ENCODE results near the gene SRPK2. TPM values are rescaled to one million over a fixed set of nuclear protein-coding genes. Genes with fewer than 3 reads are reported as not detected.
"Not testable (repeated sequence)": the region's sequence is repeated elsewhere in the genome, so short reads cannot be mapped to it uniquely, and the experiment has no call there.

Gene SRPK2
- total and polyA plus RNA-seq, 2 of the 13 experiments (the other 11 are each of a cell fraction or from before 2014, with no cell fraction given): 10.1 to 22.3 TPM

DNA sequence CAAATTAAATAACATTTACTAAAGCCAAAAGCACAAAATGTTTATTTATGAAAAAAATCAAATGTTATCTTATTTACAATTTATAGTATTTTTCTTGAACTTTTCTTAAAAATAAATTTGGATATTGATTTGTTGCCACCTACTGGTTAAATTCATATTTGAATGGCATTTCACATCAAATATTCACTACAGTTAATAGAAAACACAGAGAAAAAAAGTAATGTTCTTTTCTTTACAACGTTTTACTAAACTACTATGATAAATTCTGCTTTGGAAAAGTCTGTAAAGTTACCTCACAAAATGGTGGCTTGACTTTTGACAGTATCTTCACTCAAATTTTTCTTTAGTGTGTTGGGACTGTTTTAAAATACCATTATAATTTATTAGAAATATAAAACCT is 52.7 kb downstream of the SRPK2 start:
- Histone ChIP-seq H3K4me1 (ENCODE audit: insufficient read depth, low read length) (peaks cover 8% of the 10 kb centered on the region; the same call in 1 of the 2 replicates), H3K4me2 (ENCODE audit: low read depth, low read length) (no peak overlapping the region), H3K9ac (ENCODE audit: insufficient read depth, low read depth, low read length) (no peak overlapping the region), H3K79me2 (ENCODE audit: insufficient read depth, low read length) (peaks cover 22% of the 10 kb centered on the region), H3K36me3 (replicated peaks in 1 of 2; ENCODE audit: control insufficient read depth in 1 of 2, insufficient read depth in 2 of 2, low read length in 2 of 2) (no peaks in the 10 kb centered on the region), H2AFZ (ENCODE audit: low read length) (no peak overlapping the region), H4K20me1 (ENCODE audit: insufficient read depth, low read length) (0 out of 2 replicates have a peak, but pooled peaks cover 2% of the 10 kb centered on the region), H3K9me3 (ENCODE audit: low read length) (no peaks in the 10 kb centered on the region), H3K4me3 (replicated peaks in 1 of 3; ENCODE audit: insufficient read depth in 1 of 3, low read depth in 2 of 3, low read length in 3 of 3) (no peak overlapping the region), H3K27ac (ENCODE audit: extremely low read length, insufficient read depth, low read length) (no peak overlapping the region), H3K27me3 (ENCODE audit: control insufficient read depth in 1 of 2, insufficient read depth in 2 of 2, low read length in 2 of 2) (no peaks in the 10 kb centered on the region)
- no peak for DNase-seq (ENCODE audit: low spot score)
- 25% methylated on average over 1 of the region's 1 CpG for WGBS (ENCODE audit: low lambda C conversion rate)
- intact Hi-C loops (cut with micrococcal nuclease; ENCODE audit: unreplicated experiment): loop anchor here (5.0 kb wide), 1 partner anchor 194 kb away; no protein-coding TSS in a partner anchor
- in situ Hi-C loops (cut with HindIII; ENCODE audit: extremely low pct_ligation_motif_present, low pct_unique_long_range_greater_than_20kb): no loop called here
- ChIA-PET CTCF (ENCODE audit: low intra/inter-chr PET ratio, low total read pairs) (no interaction called here), POLR2A (no interaction called here)
- BruUV-seq (replicated peaks): no TSS peak
- no peak for TF ChIP-seq MAFF (IDR thresholded peaks at IDR 0.05; ENCODE audit: low read depth, low read length)
- no peak for TF ChIP-seq ZNF589 (CRISPR knock-in tag; conservative IDR thresholded peaks at IDR 0.05)
- peak; percentile 43 for TF ChIP-seq STAG1 (CRISPR knock-in tag; IDR thresholded peaks at IDR 0.05)
- TF ChIP-seq, protein P1, sequence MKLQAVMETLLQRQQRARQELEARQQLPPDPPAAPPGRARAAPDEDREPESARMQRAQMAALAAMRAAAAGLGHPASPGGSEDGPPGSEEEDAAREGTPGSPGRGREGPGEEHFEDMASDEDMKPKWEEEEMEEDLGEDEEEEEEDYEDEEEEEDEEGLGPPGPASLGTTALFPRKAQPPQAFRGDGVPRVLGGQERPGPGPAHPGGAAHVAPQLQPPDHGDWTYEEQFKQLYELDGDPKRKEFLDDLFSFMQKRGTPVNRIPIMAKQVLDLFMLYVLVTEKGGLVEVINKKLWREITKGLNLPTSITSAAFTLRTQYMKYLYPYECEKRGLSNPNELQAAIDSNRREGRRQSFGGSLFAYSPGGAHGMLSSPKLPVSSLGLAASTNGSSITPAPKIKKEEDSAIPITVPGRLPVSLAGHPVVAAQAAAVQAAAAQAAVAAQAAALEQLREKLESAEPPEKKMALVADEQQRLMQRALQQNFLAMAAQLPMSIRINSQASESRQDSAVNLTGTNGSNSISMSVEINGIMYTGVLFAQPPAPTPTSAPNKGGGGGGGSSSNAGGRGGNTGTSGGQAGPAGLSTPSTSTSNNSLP (IDR thresholded peaks at IDR 0.05; ENCODE audit: low read depth, low read length): peak; percentile 57; the same call in 1 of the 2 replicates
- TF ChIP-seq ZNF44 (CRISPR knock-in tag; IDR thresholded peaks at IDR 0.05): no peak
- TF ChIP-seq RAD21 (CRISPR knock-in tag; IDR thresholded peaks at IDR 0.05): no peak
- no peak for ATAC-seq
- FAIRE-seq: no peak

DNA sequence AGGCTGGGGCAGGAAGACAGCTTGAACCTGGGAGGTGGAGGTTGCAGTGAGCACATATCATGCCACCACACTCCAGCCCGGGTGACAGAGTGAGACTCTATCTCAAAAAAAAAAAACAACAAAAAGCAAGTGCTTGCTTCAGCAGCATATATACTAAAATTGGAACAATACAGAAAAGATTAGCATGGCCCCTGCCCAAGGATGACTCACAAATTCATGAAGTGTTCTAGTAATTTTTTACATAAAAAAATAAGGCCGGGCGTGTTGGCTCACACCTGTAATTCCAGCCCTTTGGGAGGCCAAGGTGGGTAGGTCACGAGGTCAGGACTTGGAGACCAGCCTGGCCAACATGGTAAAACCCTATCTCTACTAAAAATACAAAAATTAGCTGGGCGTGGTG is 56.1 kb downstream of the SRPK2 start:
- CTCF ChIA-PET (ENCODE audit: low intra/inter-chr PET ratio, low total read pairs); ATAC-seq; H3K9me3 ChIP-seq (ENCODE audit: low read length); BruUV-seq (replicated peaks); H2AFZ ChIP-seq (ENCODE audit: low read length); H4K20me1 ChIP-seq (ENCODE audit: insufficient read depth, low read length); intact Hi-C loops (cut with micrococcal nuclease; ENCODE audit: unreplicated experiment); H3K27ac ChIP-seq (ENCODE audit: extremely low read length, insufficient read depth, low read length); DNase-seq (ENCODE audit: low spot score); H3K9ac ChIP-seq (ENCODE audit: insufficient read depth, low read depth, low read length); H3K36me3 ChIP-seq (replicated peaks in 1 of 2; ENCODE audit: control insufficient read depth in 1 of 2, insufficient read depth in 2 of 2, low read length in 2 of 2); in situ Hi-C loops (cut with HindIII; ENCODE audit: extremely low pct_ligation_motif_present, low pct_unique_long_range_greater_than_20kb); FAIRE-seq; H3K4me2 ChIP-seq (ENCODE audit: low read depth, low read length); H3K4me3 ChIP-seq (replicated peaks in 1 of 3; ENCODE audit: insufficient read depth in 1 of 3, low read depth in 2 of 3, low read length in 3 of 3); POLR2A ChIA-PET; H3K4me1 ChIP-seq (ENCODE audit: insufficient read depth, low read length); H3K27me3 ChIP-seq (ENCODE audit: control insufficient read depth in 1 of 2, insufficient read depth in 2 of 2, low read length in 2 of 2): not testable (repeated sequence)
- WGBS (ENCODE audit: low lambda C conversion rate): 96% methylated on average over 5 of the region's 5 CpGs
- peaks cover 23% of the 10 kb centered on the region for H3K79me2 ChIP-seq (ENCODE audit: insufficient read depth, low read length)

Data from HepG2 (cell line).